H9 (cell line): ENCODE results near the gene OGFOD2. TPM values are rescaled to one million over a fixed set of nuclear protein-coding genes. Genes with fewer than 3 reads are reported as not detected.

Source experiments
- DNase-seq: peaks from one replicate; pipeline ENCODE4 v3.0.0-alpha.2; 2017
- H2AFZ ChIP-seq: one replicate; pipeline ENCODE4 v1.6.1; 2013; ENCODE audit warnings: mild to moderate bottlenecking, low read length, control low read depth, moderate library complexity
- H2AK5ac ChIP-seq: 2 replicates; pipeline ENCODE4 v1.6.1; 2013; ENCODE audit warnings: low read length, control low read depth, mixed read lengths; ENCODE audit not compliant: insufficient read length
- H2BK120ac ChIP-seq: one replicate; pipeline ENCODE4 v1.6.1; 2013; ENCODE audit warnings: low read depth, mild to moderate bottlenecking, low read length, control low read depth, inconsistent platforms; ENCODE audit not compliant: poor library complexity, severe bottlenecking
- H2BK12ac ChIP-seq: 2 replicates; pipeline ENCODE4 v1.6.1; 2013; ENCODE audit warnings: low read length, control low read depth, mixed read lengths, low read depth; ENCODE audit not compliant: insufficient read length
- H2BK15ac ChIP-seq: 2 replicates; pipeline ENCODE4 v1.6.1; 2013; ENCODE audit warnings: low read depth, low read length, control low read depth
- H2BK20ac ChIP-seq: one replicate; pipeline ENCODE4 v1.6.1; 2013; ENCODE audit warnings: low read depth, mild to moderate bottlenecking, low read length, control low read depth, inconsistent platforms; ENCODE audit not compliant: poor library complexity, severe bottlenecking
- H2BK5ac ChIP-seq: 2 replicates; pipeline ENCODE4 v1.6.1; 2013; ENCODE audit warnings: low read length, control low read depth, mixed read lengths; ENCODE audit not compliant: insufficient read length
- H3K14ac ChIP-seq: 2 replicates; pipeline ENCODE4 v1.6.1; 2013; ENCODE audit warnings: low read length, control low read depth; ENCODE audit not compliant: insufficient read depth
- H3K18ac ChIP-seq: 2 replicates; pipeline ENCODE4 v1.6.1; 2013; ENCODE audit warnings: low read depth, mild to moderate bottlenecking, mixed read lengths, low read length, control low read depth; ENCODE audit not compliant: insufficient read length
- H3K23ac ChIP-seq: 2 replicates; pipeline ENCODE4 v1.6.1; 2013; ENCODE audit warnings: low read length, control low read depth, mixed read lengths, low read depth; ENCODE audit not compliant: insufficient read length
- H3K23me2 ChIP-seq: 2 replicates; pipeline ENCODE4 v1.6.1; 2013; ENCODE audit warnings: low read depth, mild to moderate bottlenecking, mixed read lengths, low read length, control low read depth; ENCODE audit not compliant: insufficient read length, poor library complexity, severe bottlenecking
- H3K27ac ChIP-seq: 2 replicates; pipeline ENCODE4 v1.5.1; 2013; ENCODE audit warnings: low read length, control low read depth, mixed read lengths, low read depth; ENCODE audit not compliant: insufficient read length
- H3K27me3 ChIP-seq: 2 replicates; pipeline ENCODE4 v1.6.1; 2013; ENCODE audit warnings: low read length, control low read depth, inconsistent platforms; ENCODE audit not compliant: insufficient read depth
- H3K4ac ChIP-seq: 2 replicates; pipeline ENCODE4 v1.6.1; 2013; ENCODE audit warnings: low read depth, mild to moderate bottlenecking, control low read depth, inconsistent platforms, low read length, moderate library complexity
- H3K4me1 ChIP-seq: 2 replicates; pipeline ENCODE4 v1.6.1; 2013; ENCODE audit warnings: low read length, control low read depth, inconsistent platforms; ENCODE audit not compliant: insufficient read depth
- H3K4me2 ChIP-seq: 2 replicates; pipeline ENCODE4 v1.6.1; 2013; ENCODE audit warnings: low read length, control low read depth, mixed read lengths; ENCODE audit not compliant: insufficient read length, insufficient read depth
- H3K56ac ChIP-seq: 2 replicates; pipeline ENCODE4 v1.6.1; 2013; ENCODE audit warnings: low read depth, mild to moderate bottlenecking, mixed read lengths, low read length, control low read depth; ENCODE audit not compliant: insufficient read length
- H3K79me1 ChIP-seq: 2 replicates; pipeline ENCODE4 v1.6.1; 2013; ENCODE audit warnings: low read depth, mild to moderate bottlenecking, moderate library complexity, low read length, control low read depth, inconsistent platforms; ENCODE audit not compliant: insufficient read depth, poor library complexity, severe bottlenecking
- H3K79me2 ChIP-seq: 2 replicates; pipeline ENCODE4 v1.6.1; 2013; ENCODE audit warnings: low read length, control low read depth, inconsistent platforms; ENCODE audit not compliant: insufficient read depth
- H3K9ac ChIP-seq: 2 replicates; pipeline ENCODE4 v1.6.1; 2013; ENCODE audit warnings: low read length, control low read depth, mixed read lengths; ENCODE audit not compliant: insufficient read length; ENCODE audit errors: extremely low read depth
- H3K9me3 ChIP-seq: one replicate; pipeline ENCODE4 v1.6.1; 2013; ENCODE audit warnings: low read depth, low read length, inconsistent platforms; ENCODE audit not compliant: control insufficient read depth
- H3T11ph ChIP-seq: one replicate; pipeline ENCODE4 v1.6.1; 2013; ENCODE audit warnings: mild to moderate bottlenecking, low read length, control low read depth, inconsistent platforms
- H4K20me1 ChIP-seq: one replicate; pipeline ENCODE4 v1.6.1; 2013; ENCODE audit not compliant: control insufficient read depth, insufficient read length, insufficient read depth
- H4K5ac ChIP-seq: 2 replicates; pipeline ENCODE4 v1.6.1; 2013; ENCODE audit warnings: low read depth, mild to moderate bottlenecking, mixed read lengths, low read length, control low read depth; ENCODE audit not compliant: insufficient read length
- H4K8ac ChIP-seq: replicated peaks from 2 replicates; pipeline ENCODE4 v1.6.1; 2013; ENCODE audit warnings: low read length, control low read depth, mixed read lengths, low read depth; ENCODE audit not compliant: insufficient read length
- H4K91ac ChIP-seq: 2 replicates; pipeline ENCODE4 v1.6.1; 2013; ENCODE audit warnings: low read depth, mild to moderate bottlenecking, moderate library complexity, mixed read lengths, low read length, control low read depth; ENCODE audit not compliant: insufficient read length
- H3K27ac Mint-ChIP-seq, 3 experiments: 2 replicates in 2 of 3; 3 replicates in 1 of 3; pipeline ENCODE4 v1.8.0; 2020 to 2021; ENCODE audit warnings: mixed read lengths in 3 of 3, mild to moderate bottlenecking in 1 of 3, moderate library complexity in 1 of 3
- H3K27me3 Mint-ChIP-seq: 2 replicates; pipeline ENCODE4 v1.8.0; 2021; ENCODE audit warnings: low read depth, mild to moderate bottlenecking, moderate library complexity, mixed read lengths
- H3K36me3 Mint-ChIP-seq, 3 experiments: 2 replicates in 2 of 3; 3 replicates in 1 of 3; pipeline ENCODE4 v1.8.0; 2020 to 2021; ENCODE audit warnings: low read depth in 3 of 3, mixed read lengths in 3 of 3; ENCODE audit not compliant: insufficient read depth in 1 of 3
- H3K4me1 Mint-ChIP-seq, 2 experiments: 2 replicates each; pipeline ENCODE4 v1.8.0; 2020; ENCODE audit warnings: mixed read lengths in 2 of 2
- H3K4me3 Mint-ChIP-seq, 2 experiments: 2 replicates in 1 of 2; 3 replicates in 1 of 2; pipeline ENCODE4 v1.8.0; 2020 to 2021; ENCODE audit warnings: mild to moderate bottlenecking in 2 of 2, mixed read lengths in 2 of 2, moderate library complexity in 1 of 2
- H3K9me3 Mint-ChIP-seq, 2 experiments: 2 replicates in 1 of 2; 3 replicates in 1 of 2; pipeline ENCODE4 v1.8.0; 2020; ENCODE audit warnings: mild to moderate bottlenecking in 2 of 2, mixed read lengths in 2 of 2, moderate library complexity in 1 of 2
- CTCF ChIP-seq: fragments of 200-600 bp; sonication (generic); conservative IDR thresholded peaks from 3 replicates; pipeline ENCODE4 v1.8.0; 2021; ENCODE audit warnings: antibody characterized with exemption, mild to moderate bottlenecking
- WGBS: extraction: QIAGEN DNeasy Blood & Tissue Kit; methylation state at CpG from one replicate; pipeline ENCODE4 v1.1.7; 2013; ENCODE audit warnings: missing lambda C conversion rate, low lambda C conversion rate, mixed read lengths; ENCODE audit not compliant: insufficient read length; ENCODE audit errors: extremely low coverage; 5-methylcytosine and 5-hydroxymethylcytosine counted together
- total RNA-seq: library from RNA; stranded (reverse); gene quantifications from 2 replicates; pipeline ENCODE4 v1.2.1, GENCODE V29; 2021

OGFOD2 gene
- total RNA-seq, 1 experiment from 2014 or later, result 14.7 TPM

GRCh38 chr12:122946690-122947341 is 28.2 kb upstream of the OGFOD2 start:
- Mint-ChIP-seq H3K4me3 (no peak overlapping the region), H3K27me3 (peaks cover 71% of the 10 kb centered on the region), H3K36me3 (no peaks in the 10 kb centered on the region), H3K9me3 (no peaks in the 10 kb centered on the region), H3K27ac (no peak overlapping the region), H3K4me1 (peaks cover 0 to 11% of the 10 kb centered on the region in 2 experiments; a peak in 2 of 4 replicates)
- no peak overlapping the region for H3K56ac ChIP-seq
- H2AFZ ChIP-seq, result no peak overlapping the region
- no peak overlapping the region for H3K4me2 ChIP-seq
- no peak overlapping the region for H3K4ac ChIP-seq
- no CpG with 5 or more reads among the region's 10 CpGs for WGBS
- no peak overlapping the region for H3T11ph ChIP-seq
- no peak overlapping the region for H3K9ac ChIP-seq
- no peak overlapping the region for H4K91ac ChIP-seq
- no peak overlapping the region for H2AK5ac ChIP-seq
- H3K27me3 ChIP-seq, result no peaks in the 10 kb centered on the region
- no peak overlapping the region for H3K27ac ChIP-seq
- no peak overlapping the region for H2BK15ac ChIP-seq
- no peak for TF ChIP-seq CTCF
- H4K20me1 ChIP-seq, result peaks cover 3% of the 10 kb centered on the region
- no peak overlapping the region for H4K8ac ChIP-seq
- no peak overlapping the region for H2BK20ac ChIP-seq
- no peaks in the 10 kb centered on the region for H3K79me2 ChIP-seq
- H3K4me1 ChIP-seq, result no peaks in the 10 kb centered on the region
- H3K18ac ChIP-seq, result peak overlapping the region; percentile 52
- H4K5ac ChIP-seq, result no peak overlapping the region
- no peaks in the 10 kb centered on the region for H3K79me1 ChIP-seq
- H3K23ac ChIP-seq, result no peak overlapping the region
- H2BK12ac ChIP-seq, result no peak overlapping the region
- H3K9me3 ChIP-seq, result no peaks in the 10 kb centered on the region
- no peak overlapping the region for H3K14ac ChIP-seq
- DNase-seq, result no peak
- no peak overlapping the region for H2BK5ac ChIP-seq
- H2BK120ac ChIP-seq, result no peak overlapping the region
- H3K23me2 ChIP-seq, result no peaks in the 10 kb centered on the region
